GM19438 (cell line): ENCODE data around the gene GNA14.
"Not testable (repeated sequence)": the region's sequence is repeated elsewhere in the genome, so short reads cannot be mapped to it uniquely, and the experiment has no call there.

ENCODE experiments used
- ATAC-seq: cut with Tn5 transposase; IDR thresholded peaks from one replicate; pipeline ENCODE4 v1.9.1; 2021; ENCODE audit warnings: low read depth; ENCODE audit not compliant: unreplicated experiment

Gene GNA14

GRCh38 chr9:77422969-77423368, 225.2 kb downstream of the GNA14 start:
- ATAC-seq: no peak

GRCh38 chr9:77421506-77422265, 226.4 kb downstream of the GNA14 start:
- no peak for ATAC-seq

GRCh38 chr9:77420641-77421040, 227.5 kb downstream of the GNA14 start:
- ATAC-seq: no peak

DNA sequence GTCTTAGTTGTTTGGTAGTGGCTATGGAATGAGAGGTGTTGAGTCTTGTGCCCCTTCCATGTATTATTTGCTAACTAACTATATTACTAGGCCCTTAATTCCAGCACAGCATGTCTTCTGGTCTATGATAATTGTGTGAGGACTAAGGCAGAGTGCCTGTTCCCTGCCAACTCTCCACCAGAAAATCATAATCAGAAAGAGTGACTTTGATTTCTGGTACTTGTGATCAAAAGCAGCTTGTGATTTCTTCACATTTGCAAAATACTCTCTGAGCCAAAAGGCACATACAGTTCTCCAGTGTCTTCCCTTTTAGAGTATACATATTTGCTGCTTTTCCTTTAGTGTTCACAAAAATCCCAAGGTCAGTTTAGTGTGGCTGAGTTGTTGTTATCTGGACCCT, 229.9 kb downstream of the GNA14 start:
- ATAC-seq: no peak

GRCh38 chr9:77417566-77417965, 230.6 kb downstream of the GNA14 start:
- no peak for ATAC-seq

GRCh38 chr9:77408521-77408920, 239.6 kb downstream of the GNA14 start:
- not testable (repeated sequence) for ATAC-seq

GRCh38 chr9:77403239-77403638, 244.9 kb downstream of the GNA14 start:
- ATAC-seq: no peak

DNA sequence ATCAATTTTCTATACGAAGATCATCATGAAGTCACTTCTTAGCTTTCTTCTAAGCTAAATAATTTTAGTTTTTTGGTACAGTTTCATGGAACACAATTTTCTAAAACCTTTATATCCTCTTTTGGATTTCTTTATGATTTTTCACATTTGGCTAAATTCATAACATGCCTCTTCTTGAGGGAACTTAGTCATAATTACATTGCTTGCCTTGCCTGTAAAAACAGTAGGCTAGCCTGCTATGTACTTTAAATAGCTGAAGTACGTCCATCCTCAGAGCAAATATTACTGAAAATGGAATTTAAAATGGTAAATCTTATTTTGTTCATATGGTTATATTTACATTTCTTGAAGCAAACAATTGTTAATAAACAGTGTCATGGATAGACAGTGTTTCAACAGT, 245.8 kb downstream of the GNA14 start:
- ATAC-seq: no peak

GRCh38 chr9:77399964-77400363, 248.2 kb downstream of the GNA14 start:
- ATAC-seq: no peak

GRCh38 chr9:77398581-77398980, 249.5 kb downstream of the GNA14 start:
- ATAC-seq: not testable (repeated sequence)

DNA sequence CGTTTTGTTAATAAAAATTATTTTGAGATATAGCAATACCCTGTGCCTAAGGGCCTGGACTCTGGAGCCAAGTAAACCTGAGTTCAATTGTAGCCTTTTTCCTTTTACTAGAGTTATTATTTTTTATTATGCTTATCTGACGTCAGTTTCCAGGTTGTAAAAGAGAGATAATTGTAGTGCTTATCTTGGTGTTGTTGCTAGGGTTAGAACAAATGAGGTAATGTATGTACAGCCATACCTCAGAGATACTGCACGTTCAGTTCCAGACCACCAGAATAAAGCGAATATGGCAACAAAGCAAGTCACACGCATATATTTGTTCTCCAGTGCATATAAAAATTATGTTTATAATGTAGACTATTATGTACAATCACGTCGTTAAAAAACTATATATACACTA, 255.8 kb downstream of the GNA14 start:
- ATAC-seq: no peak

- ATAC-seq: no peak
These were observed 256.3 kb downstream of the GNA14 start for GRCh38 chr9:77391834-77392233.

DNA sequence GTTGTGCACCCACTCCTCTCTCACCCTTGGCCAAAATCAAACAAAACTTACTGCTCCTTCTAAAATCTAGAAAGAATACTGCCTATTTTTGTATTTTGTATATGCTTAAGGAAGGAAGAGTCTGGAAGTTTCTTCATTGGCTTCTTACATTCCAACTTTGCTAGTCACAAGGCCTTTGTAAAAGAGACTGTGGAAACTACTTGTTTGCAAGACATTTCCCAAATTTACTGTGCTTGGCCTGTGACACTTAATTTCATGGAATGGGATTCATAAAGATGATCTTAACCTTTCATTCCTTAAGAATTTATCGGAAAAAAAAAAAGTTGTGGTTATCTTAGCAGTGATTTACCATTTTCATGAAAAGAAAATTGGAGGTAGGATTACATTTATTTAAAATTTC, 261.9 kb downstream of the GNA14 start:
- ATAC-seq: no peak

GRCh38 chr9:77384406-77384805, 263.7 kb downstream of the GNA14 start:
- no peak for ATAC-seq

- no peak for ATAC-seq
These were observed 272.1 kb downstream of the GNA14 start for GRCh38 chr9:77375956-77376532.

- no peak for ATAC-seq
These were observed 273.9 kb downstream of the GNA14 start for GRCh38 chr9:77374266-77374665.
